Measurements from ENCODE around the gene GMPPA.

Gene GMPPA

GRCh38 chr2:219498280-219499057, at the start of gene GMPPA:
GMPPA (plus strand) TSS chr2:219498891; CDS start chr2:219499976, 1,085 bp downstream.
- DNase-seq = peak; percentile 99

DNA sequence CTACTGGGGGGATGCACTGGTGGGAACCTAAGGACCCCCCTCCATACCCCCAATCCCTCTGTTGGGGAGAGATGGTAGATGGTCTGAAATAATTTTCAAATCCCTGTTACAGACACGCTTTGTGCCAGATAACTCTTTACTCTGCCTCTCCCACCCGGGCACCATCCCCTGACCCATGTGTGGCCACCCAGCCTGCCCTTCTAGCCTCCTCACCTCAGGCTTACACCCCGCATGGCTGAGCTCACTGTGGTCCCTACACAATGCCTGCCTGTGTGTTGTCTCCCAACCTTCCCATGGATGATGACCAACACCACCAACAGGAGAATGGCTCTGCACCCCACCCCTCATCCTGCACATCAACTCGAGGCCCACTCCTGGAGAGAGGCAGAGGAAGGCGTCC, 49.1 kb upstream of the GMPPA start:
- DNase-seq = no peak

GRCh38 chr2:219451661-219452360, 46.9 kb upstream of the GMPPA start:
- DNase-seq = peak; percentile 60

- DNase-seq = peak; percentile 77
Observed at GRCh38 chr2:219452361-219453317, 46.1 kb upstream of the GMPPA start.

GRCh38 chr2:219453671-219454590, 44.8 kb upstream of the GMPPA start:
- peak; percentile 79 for DNase-seq

GRCh38 chr2:219455581-219455980, 43.1 kb upstream of the GMPPA start:
- no peak for DNase-seq

- no peak for DNase-seq
Observed at GRCh38 chr2:219457784-219458369, 40.8 kb upstream of the GMPPA start.

DNA sequence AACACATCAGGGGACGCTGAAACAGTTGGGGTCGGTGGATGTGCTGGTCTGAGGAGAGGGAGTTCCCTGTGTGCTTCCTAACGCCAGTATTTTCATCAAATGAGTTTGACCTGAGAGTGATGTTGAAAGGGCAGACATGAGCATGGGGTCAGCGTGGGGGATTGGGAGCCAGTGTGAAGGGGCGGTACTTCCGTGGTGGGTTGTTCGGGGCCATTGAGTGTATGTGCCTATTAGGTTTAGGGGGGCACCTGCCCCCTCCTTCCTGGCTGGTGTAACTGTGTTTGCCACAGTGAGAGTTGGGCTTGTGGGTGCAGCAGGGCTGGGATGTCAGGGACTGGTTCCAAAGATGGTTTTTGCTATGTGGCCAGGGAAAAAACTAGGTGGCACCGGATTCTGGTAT, 39.7 kb upstream of the GMPPA start:
- DNase-seq = no peak

GRCh38 chr2:219459460-219460311, 39.0 kb upstream of the GMPPA start:
- peak; percentile 69 for DNase-seq

DNA sequence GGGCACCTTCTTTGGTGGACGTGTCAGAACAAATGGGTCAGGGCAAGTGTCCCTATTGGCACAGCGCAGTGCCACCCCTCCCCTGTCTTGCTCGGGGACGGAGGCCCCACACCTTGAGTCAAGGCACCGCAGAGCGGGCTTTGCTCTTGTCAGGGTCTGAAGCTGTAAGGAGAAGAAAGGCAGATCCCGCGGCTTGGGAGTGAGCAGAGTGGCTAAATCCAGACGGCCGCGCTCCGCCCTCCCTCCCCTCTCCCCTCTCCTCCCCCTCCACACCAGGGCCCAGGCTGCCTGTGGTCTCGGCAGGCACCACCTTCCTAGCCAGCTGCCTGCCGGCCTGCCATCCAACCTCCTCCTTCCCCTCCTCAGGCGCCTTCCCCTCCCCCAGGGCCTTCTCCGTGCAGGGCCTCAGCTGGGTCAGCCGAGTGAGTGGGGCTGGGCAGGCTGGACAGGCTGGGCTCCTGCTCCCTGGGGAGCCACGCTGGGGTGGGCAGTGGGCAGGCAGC, 38.2 kb upstream of the GMPPA start:
- DNase-seq = peak; percentile 85

DNA sequence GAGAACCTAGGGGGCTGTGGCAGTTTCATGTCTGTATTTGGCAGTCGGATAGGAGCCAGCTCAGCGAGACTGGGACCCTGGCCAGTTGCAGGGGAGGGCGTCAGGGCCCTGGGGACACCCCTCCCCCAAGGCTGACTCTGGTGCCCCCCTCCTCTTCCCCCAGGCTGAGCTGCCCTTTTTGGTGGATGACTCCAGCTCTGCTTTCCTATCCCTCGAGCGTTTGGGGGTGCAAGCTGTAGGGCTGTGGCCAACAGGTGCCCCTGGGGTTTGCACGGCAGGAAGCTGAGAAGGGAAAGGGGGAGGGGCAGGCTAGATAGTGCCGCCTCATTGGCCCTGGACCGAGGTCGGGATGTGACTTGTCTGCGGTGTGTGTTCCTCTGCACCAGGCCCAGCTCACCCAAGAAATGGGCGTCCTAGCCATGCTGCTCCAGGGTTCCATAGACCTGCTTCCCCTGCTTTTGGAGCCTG, 37.6 kb upstream of the GMPPA start:
- DNase-seq = no peak

GRCh38 chr2:219461669-219462068, 37.0 kb upstream of the GMPPA start:
- DNase-seq = no peak

GRCh38 chr2:219462349-219462748, 36.3 kb upstream of the GMPPA start:
- DNase-seq = no peak

- DNase-seq = no peak
Observed at GRCh38 chr2:219464286-219465032, 34.2 kb upstream of the GMPPA start.

- no peak for DNase-seq
Observed at GRCh38 chr2:219465659-219466561, 32.8 kb upstream of the GMPPA start.

GRCh38 chr2:219466816-219467735, 31.6 kb upstream of the GMPPA start:
- DNase-seq = no peak

DNA sequence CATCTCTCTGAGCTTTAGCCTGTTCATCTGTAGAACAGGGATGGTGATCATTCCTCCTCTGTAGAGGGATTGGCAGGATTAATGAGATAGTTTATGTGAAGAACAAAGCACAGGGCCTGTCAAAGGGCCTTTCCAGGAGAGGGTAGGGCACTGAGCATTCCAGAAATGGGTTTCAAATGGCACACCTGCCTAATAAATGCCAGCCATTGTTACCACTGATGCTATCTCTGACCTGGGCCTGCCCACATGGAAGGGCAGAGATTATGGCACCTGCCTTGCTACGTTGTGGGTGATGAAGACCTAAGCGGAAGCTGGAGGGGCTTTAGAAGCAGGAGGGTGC, 31.0 kb upstream of the GMPPA start:
- no peak for DNase-seq
